ENCODE measurements around the gene PRCC.

The PRCC gene

DNA sequence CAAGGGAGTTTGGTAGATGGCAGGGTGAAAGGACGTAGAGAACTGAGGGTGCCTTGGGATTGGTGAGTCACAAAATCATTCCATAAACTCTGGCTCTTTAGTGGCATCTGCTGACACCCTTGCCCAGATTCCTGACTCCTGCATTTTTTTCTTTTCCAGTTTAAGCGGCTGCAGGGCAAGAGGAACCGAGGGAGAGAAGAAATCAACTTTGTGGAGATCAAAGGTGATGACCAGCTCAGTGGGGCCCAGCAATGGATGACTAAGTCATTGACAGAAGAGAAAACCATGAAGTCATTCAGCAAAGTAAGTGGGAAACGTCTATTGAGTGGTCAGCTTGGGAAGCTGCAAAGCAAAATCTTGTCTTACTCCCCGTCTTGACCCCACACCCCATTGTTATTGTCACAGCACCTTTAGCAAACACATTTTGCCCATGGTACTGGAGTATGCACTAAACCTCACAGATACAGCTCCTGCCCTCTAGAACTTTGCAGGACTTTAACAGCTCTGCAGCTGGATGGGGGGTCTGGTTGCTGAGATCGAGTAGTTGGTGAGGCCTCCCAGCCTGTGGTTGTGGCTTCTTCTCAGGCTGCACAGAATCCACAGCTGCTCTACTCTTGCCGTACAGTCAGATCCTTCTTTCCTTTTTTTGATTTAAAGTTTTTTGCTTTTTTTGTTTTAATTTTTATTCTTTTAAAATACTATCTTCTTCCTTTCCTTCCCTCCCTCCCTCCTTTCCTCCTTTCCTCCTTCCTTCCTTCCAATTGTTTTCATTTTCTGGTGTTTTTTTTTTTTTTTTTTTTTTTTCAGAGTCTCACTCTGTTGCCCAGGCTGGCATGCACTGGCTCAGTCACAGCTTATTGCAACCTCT lies 27.4 kb downstream of the PRCC start:
- in situ Hi-C loops (cut with HindIII; ENCODE audit: low sequenced_read_pairs) = loop anchor here (10.0 kb wide), 1 partner anchor 50 kb away; no protein-coding TSS in a partner anchor

DNA sequence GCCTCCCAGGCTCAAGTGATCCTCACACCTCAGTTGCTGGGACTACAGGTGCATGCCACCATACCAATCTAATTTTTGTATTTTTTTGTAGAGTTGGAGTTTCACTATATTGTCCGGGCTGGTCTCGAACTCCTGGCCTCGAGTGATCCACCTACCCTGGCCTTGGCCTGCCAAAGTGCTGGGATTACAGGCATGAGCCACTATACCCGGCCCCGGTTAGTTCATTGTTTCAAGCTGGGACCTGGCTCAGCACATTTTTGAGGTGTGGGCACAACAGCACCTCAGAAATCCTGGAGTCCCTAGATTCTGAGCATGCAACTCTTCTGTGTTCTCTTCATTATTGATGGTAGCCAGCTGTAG lies 28.0 kb downstream of the PRCC start:
- in situ Hi-C loops (cut with HindIII; ENCODE audit: low sequenced_read_pairs) = loop anchor here (10.0 kb wide), 1 partner anchor 49 kb away; no protein-coding TSS in a partner anchor

DNA sequence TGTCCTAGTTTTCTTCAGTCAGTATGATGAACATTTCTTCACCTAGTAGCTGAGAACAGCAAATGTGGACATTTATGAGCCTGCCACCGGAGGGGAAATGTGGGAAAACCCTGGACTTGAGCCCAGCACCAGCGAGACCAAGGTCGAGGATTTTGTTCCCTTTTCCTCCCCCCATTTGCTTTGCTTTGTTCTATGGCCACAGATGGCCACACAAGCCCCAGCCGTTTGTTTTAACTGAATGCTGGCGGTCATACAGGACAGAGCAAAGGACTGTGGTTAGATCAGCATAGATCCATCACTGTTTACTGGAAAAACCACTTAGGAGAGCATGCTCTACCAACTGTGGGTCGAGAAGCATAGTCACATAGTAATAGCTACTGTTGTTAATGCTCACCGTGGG lies 28.5 kb downstream of the PRCC start:
- in situ Hi-C loops (cut with HindIII; ENCODE audit: low sequenced_read_pairs) = loop anchor here (10.0 kb wide), 1 partner anchor 49 kb away; no protein-coding TSS in a partner anchor

DNA sequence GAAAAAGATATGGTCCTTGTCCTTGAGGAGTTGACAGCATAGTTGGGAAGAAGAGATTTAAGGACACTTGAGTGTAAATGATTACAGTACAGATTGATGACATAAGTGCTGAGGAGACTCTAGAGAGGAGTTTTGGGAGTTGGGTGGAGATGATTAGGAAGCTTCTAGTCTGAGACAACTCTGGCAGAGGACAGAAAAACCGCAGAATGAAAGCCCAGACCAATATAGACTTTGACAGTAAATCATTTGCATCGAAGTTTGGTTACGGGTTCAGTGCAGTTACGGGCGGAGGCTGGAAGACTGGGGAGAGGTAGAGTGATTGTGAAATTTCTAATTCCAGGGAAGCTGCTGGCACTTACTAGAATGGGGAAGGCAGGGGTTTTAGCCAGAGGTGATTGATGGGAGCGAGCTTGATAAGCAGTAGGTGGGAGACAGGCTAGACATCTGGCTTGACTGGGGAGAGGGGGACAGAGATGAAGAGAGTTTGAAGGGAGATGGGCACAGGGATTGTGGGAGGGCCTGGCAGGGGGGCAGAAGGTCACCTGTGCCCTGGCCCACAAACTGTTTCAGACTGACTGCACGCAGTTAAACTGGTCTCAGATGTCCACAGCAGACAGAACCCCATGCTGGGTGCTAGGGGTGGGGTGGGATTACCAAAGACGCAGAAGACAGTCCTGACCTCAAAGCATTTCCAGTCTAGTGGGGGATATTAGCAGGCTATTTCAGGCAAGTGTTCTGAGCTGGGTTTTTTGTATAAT lies 29.2 kb downstream of the PRCC start:
- in situ Hi-C loops (cut with HindIII; ENCODE audit: low sequenced_read_pairs) = loop anchor here (10.0 kb wide), 1 partner anchor 48 kb away; no protein-coding TSS in a partner anchor

DNA sequence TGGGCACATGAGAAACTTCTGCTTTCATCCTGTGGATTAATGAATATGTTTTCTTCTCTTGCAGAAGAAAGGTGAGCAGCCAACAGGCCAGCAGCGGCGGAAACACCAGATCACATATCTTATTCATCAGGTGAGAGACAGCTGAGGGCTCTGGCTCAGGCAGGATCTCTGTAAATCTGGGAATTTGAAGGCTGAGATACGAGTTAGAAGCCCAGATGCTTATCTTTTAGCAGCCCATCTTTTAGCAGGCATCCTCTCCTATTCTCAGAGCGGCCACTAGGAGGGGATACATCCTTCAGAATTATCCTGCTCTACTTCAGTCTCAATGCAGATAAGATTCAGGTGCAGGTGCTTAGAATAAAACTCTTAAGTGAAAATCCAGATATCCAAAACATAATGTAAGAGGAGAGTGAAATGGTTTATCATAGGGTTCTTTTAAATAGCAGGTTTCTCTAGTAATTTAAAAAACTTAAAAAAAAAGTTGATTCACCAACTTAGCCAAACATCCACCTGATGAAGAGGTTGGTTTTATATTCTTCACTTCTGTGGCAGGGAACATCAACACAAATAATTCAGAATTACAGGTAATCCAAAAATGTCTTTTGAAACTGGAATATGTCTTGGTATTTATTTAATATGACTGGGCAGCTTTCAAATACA lies 30.0 kb downstream of the PRCC start:
- in situ Hi-C loops (cut with HindIII; ENCODE audit: low sequenced_read_pairs) = loop anchor here (10.0 kb wide), 1 partner anchor 47 kb away; no protein-coding TSS in a partner anchor

DNA sequence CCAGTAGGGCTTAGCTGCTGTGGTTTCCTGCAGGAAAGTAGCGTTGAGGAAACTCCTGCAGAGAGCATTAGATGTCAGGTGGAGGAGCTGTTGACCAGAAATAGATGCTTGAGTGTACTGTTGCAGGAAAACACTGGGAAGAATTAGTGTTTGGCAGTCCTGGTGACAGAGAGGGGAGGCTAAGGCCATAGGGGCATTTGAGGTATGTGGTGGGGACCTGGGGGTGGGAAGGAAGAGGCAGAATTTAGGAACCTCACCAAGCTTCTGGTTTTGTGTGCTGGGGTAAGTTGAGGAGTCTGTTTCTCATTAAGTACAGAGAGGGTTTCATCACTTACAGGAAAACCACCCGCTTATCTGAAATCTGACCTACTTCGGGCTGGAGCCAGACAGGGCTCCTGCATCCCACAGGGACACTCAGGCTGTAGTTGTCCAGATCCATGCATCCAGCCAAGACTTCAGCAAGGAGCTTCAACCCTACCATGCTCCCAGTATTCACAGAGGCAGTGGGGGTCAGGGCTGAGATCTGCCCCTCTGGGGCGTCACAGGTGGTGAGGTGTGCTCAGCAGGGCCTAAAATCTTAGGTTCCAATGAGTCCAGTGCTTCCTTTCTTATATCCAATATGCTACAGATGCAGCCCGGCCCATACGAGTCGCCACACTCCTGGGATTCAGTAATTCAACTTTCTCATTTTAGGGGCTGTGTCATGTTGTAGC lies 34.2 kb downstream of the PRCC start:
- in situ Hi-C loops (cut with HindIII; ENCODE audit: low sequenced_read_pairs) = no loop called here

DNA sequence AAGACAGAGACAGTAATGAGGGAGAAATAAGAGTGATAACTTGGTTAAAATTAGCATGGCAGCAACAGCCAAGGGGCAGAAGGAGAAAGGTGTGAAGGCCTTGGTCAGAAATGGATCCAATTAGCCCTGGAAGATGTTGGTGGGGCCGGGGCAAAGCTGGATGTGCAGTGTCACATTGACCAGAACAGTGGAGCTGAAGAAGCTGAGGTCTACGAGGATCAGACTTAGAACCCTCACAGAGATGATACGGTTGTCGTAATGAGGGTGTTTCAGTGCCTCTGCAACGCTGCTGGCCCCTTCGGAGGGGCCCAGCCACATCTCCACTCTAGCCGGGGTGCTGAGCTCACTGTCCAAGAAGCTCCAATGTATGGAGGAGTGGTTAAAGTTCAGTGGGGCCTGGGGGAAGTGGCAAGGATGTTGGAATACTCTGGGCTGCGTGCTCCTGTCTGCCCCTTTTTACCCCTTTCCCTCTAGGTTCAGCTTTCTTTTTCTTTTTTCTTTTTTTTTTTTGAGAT lies 35.1 kb downstream of the PRCC start:
- in situ Hi-C loops (cut with HindIII; ENCODE audit: low sequenced_read_pairs) = no loop called here

DNA sequence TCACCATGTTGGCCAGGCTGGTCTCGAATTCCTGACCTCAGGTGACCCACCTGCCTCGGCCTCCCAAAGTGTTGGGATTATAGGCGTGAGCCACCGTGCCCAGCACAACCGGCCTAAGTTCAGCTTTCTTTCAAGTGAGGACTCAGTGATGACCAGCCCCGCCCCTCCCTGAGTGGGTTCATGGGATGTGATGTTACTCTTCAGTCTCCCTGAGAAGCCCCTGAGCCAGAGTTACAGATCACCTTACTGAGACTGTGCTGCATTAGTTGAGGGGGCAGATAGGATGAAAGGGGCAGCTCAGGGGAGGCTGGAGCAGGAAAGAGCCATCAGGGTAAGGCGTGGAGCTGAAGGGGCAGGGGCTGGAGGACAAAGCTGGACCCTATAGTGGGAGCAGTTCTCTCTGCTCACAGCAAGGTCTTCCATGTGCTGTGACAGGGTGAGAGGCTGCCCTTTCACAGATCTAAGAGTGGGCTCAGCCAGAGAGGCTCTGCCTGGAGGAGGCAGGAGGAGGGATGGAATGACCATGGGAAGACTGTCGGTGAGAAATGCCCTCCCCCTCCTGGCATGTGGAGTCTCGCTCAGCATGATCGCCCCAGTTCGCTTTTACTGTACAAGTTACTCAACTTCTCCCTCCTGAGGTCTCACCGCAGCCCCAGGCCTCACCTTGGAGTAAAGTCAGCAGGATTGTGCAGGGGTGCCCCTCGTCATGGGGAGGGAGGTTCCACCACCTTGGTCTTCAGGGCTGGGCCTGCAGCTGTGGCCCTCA lies 35.9 kb downstream of the PRCC start:
- in situ Hi-C loops (cut with HindIII; ENCODE audit: low sequenced_read_pairs) = no loop called here

DNA sequence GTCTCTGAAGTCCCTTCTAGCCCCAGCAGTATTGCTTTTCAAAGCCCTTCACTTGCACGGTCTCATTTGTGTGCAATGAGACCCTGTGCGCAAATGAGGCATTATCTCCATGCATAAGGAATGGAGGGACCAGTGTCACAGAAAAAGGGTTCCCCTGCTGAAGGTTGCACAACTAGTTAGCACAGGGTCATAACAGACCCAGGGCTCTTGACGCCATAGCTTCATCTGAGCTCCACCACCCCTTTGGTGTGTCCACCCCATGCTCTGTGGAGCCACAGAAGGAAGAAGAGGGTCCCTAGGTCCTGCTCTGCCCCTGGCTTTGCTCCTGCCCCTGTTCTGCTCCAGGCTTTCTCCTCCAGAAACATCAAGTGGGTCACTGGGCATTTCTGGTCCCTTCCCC lies 36.7 kb downstream of the PRCC start:
- in situ Hi-C loops (cut with HindIII; ENCODE audit: low sequenced_read_pairs) = no loop called here

DNA sequence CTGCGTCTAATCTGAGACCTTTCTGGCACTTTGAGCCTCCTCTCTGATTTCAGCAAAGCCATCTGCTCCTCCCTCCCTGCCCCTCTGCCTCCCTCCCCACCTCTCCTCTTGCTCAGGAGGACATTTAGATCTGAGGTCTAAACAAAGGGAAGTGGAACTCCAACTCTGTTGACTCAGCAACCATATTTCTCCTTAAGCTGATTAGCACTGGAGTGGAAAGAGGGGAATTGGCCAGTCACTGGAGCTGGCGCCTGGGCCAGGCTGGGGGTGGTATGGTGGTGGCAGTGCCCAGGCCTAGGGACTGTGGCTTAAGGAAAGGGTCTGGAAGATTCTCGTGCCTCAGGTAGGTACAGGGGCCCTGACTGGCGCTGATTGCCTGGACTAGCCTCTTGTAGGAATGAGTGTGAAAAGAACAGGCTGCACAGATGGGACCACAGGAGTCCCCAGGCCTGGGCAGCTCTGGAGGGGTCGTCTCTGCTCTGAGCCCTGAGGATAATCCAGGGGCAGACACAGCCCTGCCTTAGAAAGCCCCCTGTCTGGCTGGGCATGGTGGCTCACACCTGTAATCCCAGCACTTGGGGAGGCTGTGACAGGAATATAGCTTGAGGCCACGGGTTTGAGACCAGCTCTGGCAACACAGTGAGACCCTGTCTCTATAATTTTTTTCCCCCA lies 37.4 kb downstream of the PRCC start:
- in situ Hi-C loops (cut with HindIII; ENCODE audit: low sequenced_read_pairs) = no loop called here

DNA sequence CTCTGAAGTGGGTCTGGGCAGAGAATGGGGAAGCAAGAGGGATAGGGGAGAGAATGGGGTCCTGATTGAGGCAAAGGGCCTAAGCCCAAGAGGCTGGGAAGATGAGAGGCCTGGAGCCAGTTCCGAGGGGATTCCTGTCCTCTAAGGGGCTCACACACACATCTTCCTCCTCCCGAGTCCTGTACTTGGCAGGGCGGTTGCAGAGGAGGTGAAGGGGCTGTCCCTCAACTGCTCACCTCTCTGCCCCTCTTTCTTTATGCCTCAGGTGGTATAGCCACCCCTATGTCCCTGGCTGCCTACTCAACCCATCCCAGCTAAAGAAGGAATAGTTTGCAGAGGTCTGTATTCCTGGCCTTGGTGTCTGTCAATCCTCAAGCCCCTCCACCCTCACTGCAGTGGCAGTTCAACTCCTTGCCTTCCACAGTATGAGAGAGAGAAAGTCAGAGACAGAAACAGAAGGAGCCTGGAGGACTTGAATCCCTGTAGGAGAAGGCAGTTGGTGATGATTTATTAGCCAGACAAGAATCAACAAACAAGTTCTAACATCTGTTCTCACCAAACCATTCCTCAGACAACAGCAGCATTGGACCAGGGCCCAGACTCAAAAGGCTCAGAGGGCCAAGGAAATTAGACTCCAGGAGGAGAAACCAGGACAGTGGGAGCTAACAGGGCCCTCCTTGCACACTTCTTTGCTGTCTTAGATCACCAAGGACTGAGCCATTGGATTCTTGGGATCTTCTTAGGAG lies 38.6 kb downstream of the PRCC start:
- in situ Hi-C loops (cut with HindIII; ENCODE audit: low sequenced_read_pairs) = no loop called here

DNA sequence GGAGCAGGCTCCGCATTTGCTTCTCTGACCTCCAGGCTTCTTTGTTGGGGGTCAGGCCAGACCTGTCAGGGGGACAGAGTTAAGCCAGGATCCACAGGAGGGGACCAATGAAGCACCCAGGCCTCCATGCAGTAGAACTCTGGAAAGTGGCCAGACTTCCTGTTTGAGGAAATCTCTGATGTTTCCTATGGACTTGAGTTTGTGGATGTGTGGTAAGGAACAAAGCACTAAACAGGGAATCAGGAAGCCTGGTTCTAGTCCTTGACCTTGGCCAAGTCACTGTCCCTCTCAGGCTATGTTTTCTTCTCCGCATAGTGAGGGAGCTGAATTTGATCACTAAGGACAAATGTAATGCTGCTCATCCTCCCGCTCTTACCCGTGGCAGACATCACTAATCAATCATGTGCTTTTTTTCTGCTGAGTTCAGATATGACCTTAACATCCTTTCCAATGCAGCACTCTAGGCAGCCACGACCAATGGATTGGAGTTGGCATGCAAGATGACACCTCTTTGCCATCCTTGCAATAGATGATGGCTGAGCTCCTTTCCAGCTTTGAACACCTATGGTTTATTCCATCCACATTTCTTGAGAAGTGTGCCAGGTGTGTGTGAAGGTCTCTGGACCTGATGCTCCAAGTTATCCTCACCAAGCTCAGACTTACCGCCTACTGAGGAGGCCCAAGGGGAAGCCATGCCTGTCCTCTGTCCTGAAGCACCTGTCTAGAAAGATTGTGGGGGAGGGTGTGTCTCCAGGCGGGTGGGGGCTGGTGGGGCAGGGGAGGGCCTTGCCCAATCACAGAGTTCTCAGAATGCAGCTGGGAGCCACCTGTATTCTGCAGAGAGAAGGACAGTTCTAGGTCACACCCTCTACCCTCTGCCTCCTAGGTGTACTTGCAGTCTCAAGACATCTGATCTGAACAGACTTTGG lies 39.4 kb downstream of the PRCC start:
- in situ Hi-C loops (cut with HindIII; ENCODE audit: low sequenced_read_pairs) = no loop called here

DNA sequence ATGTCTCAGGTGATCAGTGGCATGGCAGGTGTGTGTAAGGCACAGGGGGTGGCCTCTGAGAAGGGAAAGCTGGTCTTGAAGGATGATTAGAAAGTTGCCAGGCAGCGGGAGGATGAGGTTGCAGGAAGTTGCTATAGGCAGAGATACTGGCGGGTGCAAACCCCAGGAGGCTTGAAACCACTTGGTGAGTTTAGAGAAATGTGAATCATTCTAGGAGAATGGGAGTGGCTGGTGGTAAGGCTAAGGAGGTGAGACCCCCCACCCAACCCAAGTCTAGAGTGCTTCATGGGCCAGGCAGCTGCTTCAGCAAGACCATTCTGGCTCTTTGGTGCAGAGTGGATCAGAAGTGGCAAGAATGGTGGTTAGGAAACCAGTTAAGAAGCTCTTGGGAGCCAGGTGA lies 40.3 kb downstream of the PRCC start:
- in situ Hi-C loops (cut with HindIII; ENCODE audit: low sequenced_read_pairs) = no loop called here

DNA sequence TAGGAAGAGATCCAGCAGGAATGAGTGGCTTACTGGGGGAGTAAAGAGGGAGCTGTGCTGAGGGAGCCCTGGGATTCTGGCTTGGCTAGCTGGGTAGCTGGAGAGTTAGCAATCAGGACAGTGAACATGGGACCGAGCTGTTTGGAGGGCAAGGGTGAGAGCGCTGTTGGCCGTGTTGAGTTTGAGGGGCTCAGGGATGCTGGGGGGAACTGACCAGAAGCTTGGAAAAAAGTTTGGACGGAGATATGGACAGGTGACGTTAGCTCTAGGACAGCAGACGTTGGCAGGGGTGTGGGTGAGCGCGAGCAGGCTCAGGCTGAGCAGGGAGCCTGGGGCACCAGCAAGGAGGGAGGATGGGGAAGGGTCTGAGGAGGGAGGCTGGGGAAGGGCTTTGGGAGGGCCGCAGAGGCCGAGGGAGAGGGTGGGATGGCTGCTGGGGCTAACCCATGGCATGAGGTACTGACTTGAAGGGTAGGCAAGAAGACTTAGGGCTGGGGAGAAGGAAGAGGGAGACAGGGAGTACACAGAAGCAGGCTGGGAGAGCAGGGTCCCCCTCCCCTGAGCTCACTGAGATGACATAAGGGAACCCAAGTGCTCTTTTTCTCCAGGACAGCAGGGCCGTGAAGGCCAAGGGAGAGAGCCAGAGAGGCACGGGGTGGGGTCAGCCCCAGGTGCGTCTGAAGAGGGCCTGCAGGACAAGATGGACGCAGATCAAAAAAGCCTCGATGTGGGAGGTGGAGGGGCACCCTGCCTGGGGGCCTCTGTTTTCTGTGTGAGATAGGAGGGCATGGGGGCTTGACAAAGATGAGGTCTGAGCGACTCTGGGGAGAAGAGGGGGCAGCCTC lies 41.1 kb downstream of the PRCC start:
- in situ Hi-C loops (cut with HindIII; ENCODE audit: low sequenced_read_pairs) = no loop called here

DNA sequence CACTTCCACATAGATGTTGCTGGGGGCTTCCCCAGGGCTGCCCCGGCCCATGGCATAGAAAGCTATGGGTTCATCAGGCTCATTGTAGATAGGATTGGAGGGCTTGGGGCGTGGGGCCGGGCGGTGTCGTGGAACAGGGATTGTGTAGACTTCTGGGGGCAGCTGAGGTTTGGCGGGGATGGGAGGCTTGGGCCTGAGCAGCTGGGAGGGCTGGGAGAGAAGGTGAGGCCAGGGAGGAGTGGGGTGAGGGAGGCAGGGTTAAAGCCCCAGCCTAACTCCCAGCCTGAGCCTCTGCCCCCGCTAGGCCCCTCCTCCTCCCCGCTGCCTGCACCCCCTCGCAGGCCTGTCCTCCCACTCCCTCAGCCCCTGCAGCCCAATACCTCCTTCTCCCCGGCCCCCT lies 41.9 kb downstream of the PRCC start:
- in situ Hi-C loops (cut with HindIII; ENCODE audit: low sequenced_read_pairs) = no loop called here

DNA sequence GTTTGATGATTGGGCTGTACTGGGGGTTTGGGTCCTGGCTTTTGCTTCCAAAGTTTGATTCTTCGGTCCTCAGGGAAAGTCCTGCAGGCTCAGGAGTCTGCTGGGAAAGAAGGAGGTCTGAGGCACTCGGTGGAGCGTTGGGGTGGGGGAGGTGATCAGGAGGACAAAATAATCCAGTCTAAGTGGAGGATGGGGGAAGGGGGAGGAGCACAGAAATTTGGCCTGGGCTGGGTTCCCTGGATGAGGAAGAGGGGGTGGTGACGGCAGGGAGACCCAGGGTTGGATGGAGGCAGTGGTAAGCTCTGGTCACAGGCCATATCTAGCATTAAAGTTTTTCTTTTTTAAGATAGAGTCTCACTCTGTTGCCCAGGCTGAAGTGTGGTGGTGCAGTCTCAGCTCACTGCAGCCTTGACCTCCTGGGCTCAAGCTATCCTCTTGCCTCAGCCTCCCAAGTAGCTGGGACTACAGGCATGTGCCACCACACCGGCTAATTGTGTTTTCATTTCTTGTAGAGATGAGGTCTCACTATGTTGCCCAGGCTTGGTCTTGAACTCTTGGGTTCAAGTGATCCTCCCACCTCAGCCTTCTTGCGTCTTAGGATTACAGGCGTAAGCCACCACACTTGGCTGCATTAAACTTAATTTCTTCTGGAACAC lies 42.5 kb downstream of the PRCC start:
- in situ Hi-C loops (cut with HindIII; ENCODE audit: low sequenced_read_pairs) = no loop called here
